AG08396 (cell line): ENCODE results near the gene SLAIN2.

Experiments
- DNase-seq: peaks from one replicate; pipeline ENCODE4 v3.0.0; 2012; ENCODE audit warnings: low spot score, mixed read lengths

The SLAIN2 gene

DNA sequence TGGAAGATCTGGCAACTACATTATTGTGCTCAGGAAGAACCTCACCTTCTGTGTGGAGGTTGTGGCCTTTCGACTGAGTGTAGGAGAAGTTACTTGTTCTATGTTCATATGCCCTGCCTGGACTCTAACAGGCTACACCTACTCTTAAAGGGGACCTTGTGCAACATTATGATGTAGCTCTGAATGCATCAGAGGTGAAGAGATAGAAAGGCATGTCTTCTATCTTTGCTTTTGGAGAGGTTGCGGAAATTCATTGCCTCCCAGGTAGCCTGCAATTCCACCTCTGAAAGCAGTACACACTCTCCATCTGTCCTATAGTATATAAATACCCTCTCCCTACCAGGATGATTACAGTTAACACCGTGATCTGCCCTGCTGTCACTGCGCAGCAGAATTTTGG, 7.1 kb upstream of the SLAIN2 start:
- no peak for DNase-seq

DNA sequence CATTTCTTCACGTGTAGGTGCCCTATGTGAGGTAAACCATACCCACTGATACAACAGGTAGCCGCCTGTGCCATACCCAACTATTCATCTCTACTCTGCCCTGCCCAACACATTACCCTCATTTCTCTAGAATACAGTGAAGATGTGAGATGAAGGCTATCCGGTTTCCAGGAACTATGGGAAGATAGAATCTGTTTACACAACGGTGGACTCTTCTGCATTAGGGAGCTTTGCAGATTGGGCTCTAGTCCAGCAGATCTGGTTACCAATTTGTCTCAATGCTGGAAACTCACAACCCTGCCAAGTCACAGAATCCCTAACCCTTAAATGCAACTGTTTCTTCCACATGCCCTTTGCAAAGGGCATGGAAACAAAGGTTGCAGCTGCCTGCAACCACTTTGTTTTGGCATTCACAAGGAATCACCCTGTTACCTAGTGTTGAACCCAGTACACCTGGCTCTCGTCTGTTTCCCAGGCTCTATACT, 6.4 kb upstream of the SLAIN2 start:
- DNase-seq = no peak

DNA sequence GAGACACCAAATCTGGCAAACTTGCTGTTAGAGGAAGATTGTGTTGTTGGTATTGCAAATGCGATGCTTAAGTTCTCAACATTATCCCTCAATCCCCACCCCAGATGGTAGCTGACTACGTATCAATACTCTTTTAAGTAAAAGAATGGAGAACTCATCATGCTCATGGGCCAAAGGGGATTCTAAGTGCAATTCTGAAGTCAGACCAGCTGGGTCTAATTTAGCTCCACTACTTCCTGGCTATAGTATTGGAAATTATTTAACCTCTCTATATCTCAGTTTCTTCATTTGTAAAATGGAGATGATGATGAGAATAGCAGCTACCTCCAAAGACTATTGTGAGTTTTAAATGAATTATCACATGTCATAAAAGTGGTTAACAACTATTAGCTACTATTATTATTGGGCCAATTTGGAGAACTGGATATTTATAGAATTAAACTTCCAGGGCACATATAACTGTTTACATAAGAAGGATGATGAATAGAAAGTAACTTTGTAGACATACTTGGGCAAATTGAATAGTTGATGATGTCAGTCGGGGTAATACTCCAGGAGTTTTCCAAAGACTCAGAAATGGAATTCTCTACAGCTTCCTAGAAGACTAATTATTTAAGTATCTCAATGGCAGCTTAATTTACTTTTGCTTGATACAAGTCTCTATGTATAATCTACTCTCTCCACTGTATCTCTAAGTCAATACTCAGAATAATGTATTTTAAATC, 5.0 kb upstream of the SLAIN2 start:
- no peak for DNase-seq

DNA sequence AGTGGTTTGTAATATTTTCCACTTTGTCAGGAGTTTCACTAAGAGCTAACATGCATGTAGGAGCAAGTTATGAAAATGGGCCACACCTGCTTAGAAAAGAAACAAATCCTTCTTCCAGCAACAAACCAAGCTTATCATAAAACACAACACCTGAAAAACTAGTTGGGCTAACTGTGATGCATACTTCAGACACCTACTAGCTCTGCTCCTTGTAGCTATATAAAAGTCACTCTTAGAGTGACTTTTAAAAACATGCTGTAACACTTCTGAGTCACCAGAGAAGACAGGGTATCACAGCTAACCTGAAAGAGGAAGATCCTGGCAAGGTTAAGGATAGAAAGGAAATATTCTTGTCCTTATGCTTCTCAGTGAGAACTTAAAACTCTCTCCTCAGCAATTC, 3.6 kb upstream of the SLAIN2 start:
- no peak for DNase-seq

DNA sequence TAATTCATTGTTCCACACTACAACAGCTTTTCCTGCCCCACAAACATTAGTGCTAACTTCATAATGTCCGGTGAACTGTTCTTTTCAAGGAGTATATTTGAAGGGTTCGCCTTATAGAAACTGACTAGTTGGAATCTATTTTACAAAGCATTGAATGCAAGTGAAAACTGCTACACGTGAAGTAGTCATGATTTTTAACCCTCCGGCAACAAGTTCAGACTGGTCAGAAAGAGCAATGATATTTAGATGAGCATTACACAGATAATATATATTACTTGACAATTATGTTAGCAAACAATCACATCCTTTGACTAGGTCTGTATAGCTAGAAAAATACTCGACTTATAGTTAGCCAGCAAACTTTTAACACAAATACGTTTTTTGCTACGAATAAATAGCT, 1.7 kb upstream of the SLAIN2 start:
- no peak for DNase-seq

DNA sequence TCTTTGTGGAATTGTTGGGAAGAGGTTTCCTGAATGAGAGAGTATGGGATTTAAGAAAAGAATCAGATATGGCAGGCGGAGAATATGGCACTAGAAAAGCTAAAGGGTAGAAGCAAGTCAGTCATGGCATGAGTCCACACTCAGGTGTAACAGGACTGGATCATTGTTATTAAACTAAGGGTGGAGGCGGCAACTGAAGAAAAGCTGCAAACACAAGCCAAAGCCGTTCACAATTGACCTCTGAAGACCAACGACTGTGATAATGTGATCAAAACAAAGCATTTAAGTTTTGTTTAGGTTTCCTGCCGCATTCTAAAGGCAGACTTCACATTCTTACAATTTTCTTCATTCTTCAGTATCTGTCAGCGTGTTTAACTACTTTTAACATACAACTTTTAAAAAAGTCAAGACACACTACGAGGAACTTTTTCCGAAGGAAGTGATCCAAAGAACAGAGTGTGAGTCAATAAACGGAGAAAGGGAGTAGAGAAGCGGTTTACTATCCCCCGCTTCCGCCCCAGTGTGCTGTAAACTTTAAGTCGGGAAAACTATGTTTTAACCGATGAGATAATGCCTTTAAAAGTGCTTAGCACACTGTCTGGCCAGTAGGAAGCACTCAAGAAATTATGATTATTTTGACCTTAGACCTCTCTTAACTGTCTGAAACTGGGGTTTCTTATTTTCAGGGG, 909 bp upstream of the SLAIN2 start:
- peak; percentile 34 for DNase-seq

DNA sequence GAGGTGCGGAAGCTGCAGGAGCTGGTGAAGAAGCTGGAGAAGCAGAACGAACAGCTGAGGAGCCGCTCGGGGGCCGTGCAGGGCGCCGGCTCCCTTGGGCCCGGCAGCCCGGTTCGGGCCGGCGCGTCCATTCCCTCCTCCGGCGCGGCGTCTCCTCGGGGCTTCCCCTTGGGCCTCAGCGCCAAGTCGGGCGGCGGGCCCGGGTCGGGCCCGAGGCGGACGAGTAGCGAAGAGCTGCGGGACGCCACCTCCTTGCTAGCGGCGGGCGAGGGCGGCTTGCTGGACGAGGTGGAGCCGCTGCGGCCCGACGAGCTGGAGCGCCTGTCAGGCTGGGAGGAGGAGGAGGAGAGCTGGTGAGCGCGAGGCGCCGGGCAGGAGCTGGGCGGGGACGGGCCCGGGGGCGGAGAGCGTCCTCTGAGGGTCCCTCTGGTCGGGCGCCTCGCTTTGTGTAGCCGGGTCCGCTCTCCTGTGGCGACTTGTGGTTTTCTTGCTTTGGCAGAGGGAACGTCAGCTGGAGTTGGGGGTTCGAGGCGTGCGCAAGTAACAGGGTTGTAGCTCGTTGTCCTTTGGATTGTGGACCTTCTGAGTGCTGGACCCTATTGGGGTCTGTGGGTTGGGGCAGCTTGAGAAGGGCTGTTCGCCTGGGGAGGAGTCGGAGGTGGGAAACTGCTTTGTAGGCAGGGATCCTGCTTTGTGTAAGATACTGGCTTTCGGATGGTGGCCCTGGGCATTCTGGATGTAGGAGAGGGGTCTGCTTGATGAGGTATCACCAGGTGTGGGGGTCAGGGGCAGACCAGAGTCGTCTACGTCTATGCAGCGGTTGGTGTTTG, 662 bp downstream of the SLAIN2 start:
- peak; percentile 47 for DNase-seq

DNA sequence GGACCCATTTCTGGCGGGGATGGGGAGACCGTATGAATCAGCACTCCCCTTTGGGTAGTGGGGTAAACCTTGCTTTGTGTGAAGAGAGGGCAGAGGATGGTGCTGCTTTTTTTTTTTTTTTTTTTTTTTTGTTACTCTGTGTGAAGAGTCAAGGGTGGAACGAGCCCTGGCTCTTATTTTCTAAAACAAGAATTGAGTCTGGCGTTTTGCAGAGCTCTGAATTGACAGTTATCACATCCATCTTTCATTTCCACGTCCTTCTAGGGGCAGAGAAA, 1.2 kb downstream of the SLAIN2 start:
- DNase-seq = no peak

DNA sequence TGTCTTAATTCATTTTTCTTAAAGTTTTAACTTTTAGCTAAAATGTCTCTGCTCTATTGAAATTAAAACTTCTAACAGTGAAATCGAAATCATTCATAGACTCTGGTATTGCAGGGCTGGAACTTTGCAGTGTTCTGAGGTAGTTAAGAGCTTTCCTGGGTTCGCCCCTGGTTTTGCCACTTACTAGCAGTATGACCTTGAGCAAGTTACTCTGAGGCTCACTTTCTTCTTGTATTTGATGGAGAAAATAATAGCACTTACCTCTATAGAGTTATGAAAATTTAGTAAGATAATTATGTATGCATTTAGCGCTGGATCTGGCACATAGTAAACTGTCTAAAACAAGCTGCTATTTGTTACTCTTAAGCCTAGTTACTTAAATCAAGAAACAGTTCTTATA, 1.7 kb downstream of the SLAIN2 start:
- DNase-seq = no peak

DNA sequence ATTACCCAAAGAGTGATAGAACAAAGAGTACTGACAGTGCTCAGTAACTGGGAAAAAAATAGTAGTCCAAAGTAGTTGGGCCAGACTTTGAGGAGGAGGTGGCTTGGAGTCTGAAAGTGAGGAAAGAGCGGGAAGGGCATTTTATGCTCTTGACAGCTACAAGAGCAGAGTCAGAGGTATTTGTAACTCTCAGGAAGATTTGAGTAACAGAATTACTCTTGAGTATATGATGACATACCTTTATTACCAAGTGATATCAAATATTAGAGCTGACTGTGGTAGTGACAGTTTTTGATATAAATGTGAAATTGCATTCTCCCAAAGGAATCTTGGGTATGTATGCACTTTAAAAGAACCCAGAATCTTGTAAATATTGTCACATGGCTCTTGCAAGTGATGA, 2.2 kb downstream of the SLAIN2 start:
- no peak for DNase-seq

DNA sequence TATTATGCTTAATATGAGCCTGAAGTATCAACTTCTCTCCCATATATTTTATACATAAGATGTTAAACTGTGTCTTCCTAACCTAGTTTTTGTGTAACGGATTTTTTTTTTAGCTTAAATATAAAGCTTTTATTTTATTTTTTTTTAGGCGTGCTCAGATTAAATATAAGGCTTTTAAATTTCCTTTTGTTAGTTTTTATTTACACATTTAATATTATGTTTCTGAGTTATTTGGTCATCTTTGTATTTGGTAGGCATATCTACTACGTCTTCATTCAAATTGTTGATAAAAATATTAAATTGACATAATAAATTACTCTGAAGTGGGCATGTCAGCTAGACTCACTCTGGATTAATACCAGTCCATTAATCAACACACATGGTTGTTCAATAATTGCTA, 4.2 kb downstream of the SLAIN2 start:
- DNase-seq = no peak

DNA sequence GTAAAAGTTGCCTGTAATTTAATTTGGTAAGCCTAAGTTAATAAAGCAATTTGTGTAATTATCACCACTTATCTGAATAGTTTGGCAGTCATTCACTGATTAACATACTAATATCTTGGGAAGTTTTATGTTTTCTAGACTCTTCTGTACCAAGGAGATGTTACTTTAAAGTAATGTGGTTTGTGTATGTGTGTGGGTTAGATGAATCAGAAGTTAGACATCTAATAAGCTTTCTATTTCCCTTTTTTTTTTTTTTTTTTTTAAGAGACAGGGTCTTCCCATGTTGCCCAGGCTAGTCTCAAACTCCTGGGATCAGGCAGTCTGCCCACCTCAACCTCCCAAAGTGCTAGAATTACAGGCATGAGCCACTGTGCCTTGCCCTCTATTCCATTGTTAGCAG, 5.3 kb downstream of the SLAIN2 start:
- no peak for DNase-seq

DNA sequence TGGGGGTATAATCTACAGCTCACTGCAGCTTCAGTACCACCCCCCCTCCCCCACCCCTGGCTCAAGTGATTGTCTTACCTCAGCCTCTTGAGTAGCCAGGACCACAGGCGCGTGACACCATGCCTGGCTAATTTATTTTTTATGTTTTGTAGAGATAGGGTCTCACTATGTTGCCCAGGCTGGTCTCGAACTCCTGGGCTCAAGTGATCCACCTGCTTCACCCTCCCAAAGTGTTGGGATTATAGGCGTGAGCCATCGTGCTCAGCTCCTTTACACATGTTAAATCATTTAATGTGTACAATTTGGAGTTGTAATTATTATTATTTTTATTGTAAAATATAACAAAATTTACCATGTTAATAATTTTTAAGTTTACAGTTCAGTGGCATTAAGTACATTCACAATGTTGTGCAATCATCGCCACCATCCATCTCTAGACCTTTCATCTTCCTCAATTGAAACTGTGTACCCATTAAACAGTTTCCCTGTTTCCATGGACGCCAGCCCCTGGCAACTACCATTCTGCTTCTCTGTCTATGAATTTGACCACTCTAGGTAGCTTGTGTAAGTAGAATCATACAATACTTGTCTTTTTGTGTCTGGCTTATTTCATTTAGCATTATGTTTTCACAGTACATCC, 6.1 kb downstream of the SLAIN2 start:
- no peak for DNase-seq

DNA sequence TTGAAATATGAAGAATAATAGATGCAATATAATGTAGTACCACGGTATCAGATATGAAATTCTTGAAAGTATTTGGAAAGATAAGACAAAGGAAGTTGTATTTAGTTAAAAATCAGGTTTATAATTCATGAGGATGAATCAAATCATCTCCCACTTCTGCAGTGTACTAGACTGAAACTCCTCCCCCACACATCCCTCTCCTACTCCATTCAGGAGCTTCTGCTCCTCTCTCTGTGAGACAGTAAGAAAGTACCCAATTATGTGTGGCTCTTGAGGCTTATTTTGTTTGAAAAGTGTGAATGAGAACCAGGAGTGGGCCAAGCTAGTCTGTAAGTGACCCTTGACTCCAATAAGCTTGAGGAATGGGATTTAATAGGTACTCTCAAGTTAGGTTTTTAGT, 9.5 kb downstream of the SLAIN2 start:
- DNase-seq = no peak

DNA sequence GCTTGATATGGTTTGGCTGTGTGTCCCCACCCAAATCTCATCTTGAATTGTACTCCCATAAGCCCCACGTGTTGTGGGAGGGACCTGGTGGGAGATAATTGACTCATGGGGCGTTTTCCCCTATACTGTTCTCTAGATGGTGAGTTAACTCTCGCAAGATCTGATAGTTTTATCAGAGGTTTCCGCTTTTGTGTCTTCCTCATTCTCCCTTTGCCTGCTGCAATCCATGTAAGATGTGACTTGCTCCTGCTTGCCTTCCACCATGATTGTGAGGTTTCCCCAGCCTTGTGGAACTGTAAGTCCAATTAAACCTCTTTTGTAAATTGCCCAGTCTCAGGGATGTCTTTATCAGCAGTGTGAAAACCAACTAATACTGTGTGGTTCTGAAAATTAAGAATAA, 11.5 kb downstream of the SLAIN2 start:
- DNase-seq = no peak

DNA sequence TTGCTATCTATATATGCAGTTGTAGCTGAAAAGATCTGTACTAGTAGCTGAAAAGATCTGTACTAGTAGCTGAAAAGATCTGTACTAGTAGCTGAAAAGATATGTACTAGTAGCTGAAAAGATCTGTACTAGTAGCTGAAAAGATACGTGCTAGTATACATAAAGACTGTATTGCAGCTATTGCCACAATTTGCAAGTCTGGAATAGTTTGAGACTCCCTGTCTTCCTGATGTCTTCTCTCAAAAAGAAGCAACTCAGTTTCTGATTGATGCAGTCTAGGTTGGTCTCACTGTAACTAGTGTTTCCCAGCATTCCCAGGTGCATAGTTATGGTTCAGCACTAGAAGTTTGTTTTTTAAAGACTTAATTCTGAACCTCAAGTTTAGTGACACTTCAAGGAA, 15.0 kb downstream of the SLAIN2 start:
- no peak for DNase-seq

DNA sequence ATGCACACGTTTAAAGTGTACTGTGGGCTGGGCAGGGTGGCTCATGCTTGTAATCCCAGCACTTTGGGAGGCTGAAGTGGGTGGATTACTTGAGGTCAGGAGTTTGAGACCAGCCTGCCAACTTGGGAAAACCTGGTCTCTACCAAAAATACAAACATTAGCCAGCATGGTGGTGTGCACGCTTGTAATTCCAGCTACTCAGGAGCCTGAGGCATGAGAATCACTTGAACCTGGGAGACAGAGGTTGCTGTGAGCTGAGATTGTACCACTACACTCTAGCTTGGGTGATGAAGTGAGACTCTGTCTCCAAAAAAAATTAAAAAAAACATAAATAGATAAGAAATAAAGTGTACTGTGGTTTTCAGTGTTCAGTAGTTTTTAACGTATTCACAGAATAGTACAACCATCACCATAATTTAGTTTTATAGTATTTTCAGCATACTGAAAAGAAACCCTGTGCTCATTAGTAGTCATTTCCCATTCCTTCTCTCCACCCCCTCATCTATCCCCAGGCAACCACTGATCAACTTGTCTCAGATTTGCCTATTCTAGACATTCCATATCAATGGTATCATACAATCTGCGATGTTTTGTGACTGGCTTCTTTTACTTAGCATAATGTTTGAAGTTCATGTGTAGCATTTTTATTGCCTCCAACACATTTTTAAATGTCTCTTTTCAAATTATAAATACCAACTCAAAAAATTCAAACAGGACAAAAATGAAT, 19.1 kb downstream of the SLAIN2 start:
- DNase-seq = peak; percentile 69

DNA sequence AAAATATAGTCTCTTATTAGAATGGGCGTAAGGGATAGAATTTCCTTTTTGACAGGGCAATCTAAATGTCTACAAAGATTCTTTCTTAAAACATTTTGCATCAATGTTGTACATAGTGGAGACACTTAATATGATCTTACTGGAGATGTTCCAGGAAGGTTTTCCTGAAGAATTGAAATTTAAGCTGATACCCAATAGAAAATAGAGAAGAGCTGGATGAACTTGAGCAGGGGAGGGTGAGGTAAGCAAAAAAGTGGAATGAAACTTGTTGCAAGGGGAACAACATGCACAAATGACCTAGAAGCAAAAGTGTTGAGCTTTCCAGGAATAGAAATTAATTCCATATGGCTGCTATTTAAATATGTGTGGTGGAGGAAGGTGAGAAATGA, 19.7 kb downstream of the SLAIN2 start:
- DNase-seq = no peak

DNA sequence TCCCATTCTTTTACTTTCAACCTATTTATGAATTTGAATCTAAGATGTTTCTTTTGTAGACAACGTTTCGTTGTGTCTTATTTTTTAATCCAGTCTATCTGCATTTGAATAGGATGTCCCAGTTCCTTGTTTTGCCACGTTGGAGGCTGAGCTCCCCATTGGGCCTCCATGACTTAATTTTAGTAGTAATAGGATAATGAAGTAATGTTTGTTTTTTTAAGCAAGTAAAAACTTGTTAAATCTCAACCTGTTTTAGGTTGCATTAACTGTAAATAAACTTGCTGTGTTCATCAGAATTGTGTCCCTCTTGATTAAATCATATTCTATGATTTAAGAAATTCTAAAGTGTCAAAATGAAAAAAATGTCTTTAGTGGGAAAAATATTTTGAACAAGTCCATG, 25.3 kb downstream of the SLAIN2 start:
- no peak for DNase-seq

DNA sequence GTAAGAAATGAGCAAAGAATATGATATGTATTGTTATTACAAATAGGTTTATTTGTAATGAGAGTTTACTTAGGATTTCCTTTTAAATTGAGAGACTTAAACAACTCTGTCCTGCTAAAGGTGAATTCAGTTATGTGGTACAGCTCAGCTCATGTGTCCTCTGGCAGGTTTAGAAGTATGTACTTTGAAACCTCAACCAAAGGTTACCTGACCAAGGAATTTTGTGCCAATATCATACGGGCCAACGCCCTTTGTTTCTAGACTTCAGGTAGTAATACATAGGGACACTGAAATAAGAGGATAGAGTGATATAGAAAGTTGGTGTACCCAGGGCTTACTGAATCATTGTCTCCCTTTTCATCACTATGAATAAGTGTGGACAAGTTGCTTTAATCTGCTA, 25.7 kb downstream of the SLAIN2 start:
- no peak for DNase-seq

DNA sequence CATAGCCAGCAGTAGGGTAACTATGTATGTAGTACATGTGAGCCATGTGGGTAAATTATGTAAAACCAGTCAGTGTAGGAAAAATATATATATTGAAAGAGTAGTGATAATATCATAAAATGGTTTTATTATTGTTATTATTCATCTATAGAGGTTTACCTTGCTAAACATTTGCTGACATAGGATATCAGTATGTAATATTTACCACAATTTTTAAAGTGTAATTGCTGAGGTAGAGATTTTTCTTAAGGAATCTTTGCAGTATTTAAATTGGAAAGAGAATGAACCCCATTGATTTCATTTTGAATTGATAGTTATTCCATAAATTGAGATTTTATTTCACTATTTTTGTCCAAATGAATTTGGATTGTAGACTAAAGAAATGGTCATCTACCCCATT, 27.1 kb downstream of the SLAIN2 start:
- DNase-seq = no peak

DNA sequence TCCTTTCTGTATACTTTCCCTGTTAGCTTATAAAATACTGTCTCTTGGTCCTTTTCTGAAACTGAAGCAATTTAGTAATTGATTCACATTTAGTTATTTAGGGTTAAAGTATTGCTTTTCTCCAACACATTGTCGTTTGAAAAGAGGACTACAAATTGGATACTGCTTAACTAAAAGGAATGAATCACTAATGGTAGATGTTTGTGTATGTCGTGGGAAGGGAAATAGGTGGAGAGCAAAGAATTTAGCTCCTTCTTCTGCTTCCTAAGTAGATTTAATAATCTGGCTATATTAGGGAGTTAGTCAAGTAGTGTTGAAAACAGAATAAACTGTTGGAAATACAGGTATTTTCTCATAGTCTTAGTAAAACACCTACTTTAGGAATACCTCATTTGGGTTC, 27.9 kb downstream of the SLAIN2 start:
- DNase-seq = no peak
